K562 (cell line): ENCODE results near the gene FKBP8. TPM values are rescaled to one million over a fixed set of nuclear protein-coding genes. Genes with fewer than 3 reads are reported as not detected.

Experiments
- ADNP ChIP-seq: fragments of 200-800 bp; sonication (Bioruptor generic); IDR thresholded peaks from 2 replicates; pipeline ENCODE4 v1.6.1; 2016; ENCODE audit warnings: missing genetic modification characterization, missing compliant biosample characterization
- CBX2 ChIP-seq: fragments of 200-600 bp; sonication (generic); IDR thresholded peaks from one replicate; pipeline ENCODE4 v1.6.1; 2012; ENCODE audit warnings: mild to moderate bottlenecking, low read length, inconsistent platforms; ENCODE audit not compliant: insufficient read depth, poor library complexity, severe bottlenecking
- CC2D1A ChIP-seq: fragments of 450-650 bp; IDR thresholded peaks from 2 replicates; pipeline ENCODE4 v1.6.1; 2017; ENCODE audit warnings: mild to moderate bottlenecking
- FOXK2 ChIP-seq, 2 experiments: fragments of 450-650 bp; IDR thresholded peaks in 1 of 2; conservative IDR thresholded peaks in 1 of 2; 2 replicates each; pipeline ENCODE4 v1.6.1; 2016; ENCODE audit warnings: low read depth in 2 of 2, mild to moderate bottlenecking in 1 of 2
- FUS ChIP-seq: fragments of 200-400 bp; formaldehyde crosslinking; optimal IDR thresholded peaks from 2 replicates; pipeline ENCODE3; 2017; ENCODE audit warnings: low read depth, low read length
- HINFP ChIP-seq: fragments of 450-650 bp; conservative IDR thresholded peaks from 2 replicates; pipeline ENCODE4 v1.6.1; 2016; ENCODE audit warnings: missing genetic modification characterization, low read depth, mild to moderate bottlenecking, control low read depth, missing compliant biosample characterization
- KLF6 ChIP-seq: fragments of 250-450 bp; sonication (Bioruptor Pico); IDR thresholded peaks from 2 replicates; pipeline ENCODE4 v1.4.0; 2020; ENCODE audit warnings: mild to moderate bottlenecking, moderate library complexity, borderline replicate concordance
- PHB ChIP-seq: fragments of 250-450 bp; sonication (Bioruptor Pico); IDR thresholded peaks from 2 replicates; pipeline ENCODE4 v1.5.0; 2021
- POLR2H ChIP-seq: IDR thresholded peaks from 2 replicates; pipeline ENCODE4 v1.6.1; 2016; ENCODE audit warnings: missing genetic modification characterization, low read depth, mild to moderate bottlenecking, control low read depth, missing compliant biosample characterization, moderate library complexity
- RCOR1 ChIP-seq, 2 experiments: IDR thresholded peaks; 2 replicates each; pipeline ENCODE4 v1.6.1; 2012; ENCODE audit warnings: low read depth in 2 of 2, low read length in 2 of 2, borderline replicate concordance in 1 of 2, improper control_type of control experiment in 1 of 2
- SNIP1 ChIP-seq: fragments of 450-650 bp; IDR thresholded peaks from 2 replicates; pipeline ENCODE4 v1.7.1; 2017; ENCODE audit warnings: low read depth, mild to moderate bottlenecking
- SREBF2 ChIP-seq: sonication (generic); formaldehyde crosslinking; IDR thresholded peaks from 2 replicates; pipeline ENCODE4 v1.4.0; 2020; ENCODE audit warnings: mild to moderate bottlenecking, missing genetic modification reagents
- TCF7 ChIP-seq: sonication (generic); IDR thresholded peaks from 2 replicates; pipeline ENCODE4 v1.6.1; 2016; ENCODE audit warnings: antibody characterized with exemption, borderline replicate concordance
- ZBTB9 ChIP-seq: fragments of 450-650 bp; formaldehyde crosslinking; IDR thresholded peaks from 2 replicates; pipeline ENCODE4 v1.4.0; 2020; ENCODE audit warnings: mild to moderate bottlenecking, moderate library complexity
- ZNF398 ChIP-seq: fragments of 250-450 bp; sonication (Bioruptor Pico); IDR thresholded peaks from 2 replicates; pipeline ENCODE4 v1.8.0; 2021; ENCODE audit warnings: moderate library complexity, mild to moderate bottlenecking, inconsistent platforms
- ZNF589 ChIP-seq: fragments of 200-800 bp; sonication (Bioruptor generic); IDR thresholded peaks from 2 replicates; pipeline ENCODE4 v1.6.1; 2016; ENCODE audit warnings: low read depth, missing genetic modification characterization, missing compliant biosample characterization
- polyA plus RNA-seq, 8 experiments: library from polyadenylated mRNA; depleted of rRNA in 4 of 8; stranded (reverse) in 5 of 8; unstranded in 3 of 8; fragments of >200 nt; fragmentation: Nextera tagmentation in 2 of 8; fragmentation: Illumina TruSeq in 1 of 8; extraction: Ambion mirVana in 2 of 8; extraction: Trizol in 1 of 8; gene quantifications; 2 replicates each; pipeline versions ENCODE4 v1.2.1 to v1.2.3, GENCODE V29; 2011 to 2014; ENCODE audit warnings: inconsistent platforms in 1 of 8, missing spikeins in 1 of 8
- total RNA-seq, 7 experiments: library from RNA; depleted of rRNA in 6 of 7; stranded (reverse); fragments of >200 nt in 6 of 7; fragmentation: Illumina TruSeq in 2 of 7; extraction: Trizol in 2 of 7; gene quantifications; 2 replicates each; pipeline versions ENCODE4 v1.2.1 to v1.2.3, GENCODE V29; 2011 to 2021; ENCODE audit warnings: low replicate concordance in 1 of 7
- TF ChIP-seq, protein P1 (sequence below), 2 experiments: fragments of 200-800 bp in 1 of 2; sonication (Bioruptor generic) in 1 of 2; sonication (generic) in 1 of 2; formaldehyde crosslinking in 1 of 2; IDR thresholded peaks in 1 of 2; conservative IDR thresholded peaks in 1 of 2; 2 replicates each; pipeline versions ENCODE4 v1.5.0 to v1.6.1; 2016 to 2020; ENCODE audit warnings: missing compliant biosample characterization in 1 of 2, missing genetic modification characterization in 1 of 2, missing genetic modification reagents in 1 of 2
- TF ChIP-seq, protein P2 (sequence below): fragments of 450-650 bp; formaldehyde crosslinking; IDR thresholded peaks from 2 replicates; pipeline ENCODE4 v1.4.0; 2020; ENCODE audit warnings: mild to moderate bottlenecking, moderate library complexity

FKBP8 gene
- total and polyA plus RNA-seq, 9 of the 15 experiments (the other 6 are each of a cell fraction or from before 2014, with no cell fraction given): 0.46 to 236 (median 104) TPM

- no peak for TF ChIP-seq HINFP (tag)
- TF ChIP-seq POLR2H (tag): no peak; the same call in 1 of the 2 replicates
- TF ChIP-seq ZNF398 (CRISPR knock-in tag): no peak
- TF ChIP-seq PHB (CRISPR knock-in tag): 0 out of 2 replicates have a peak, but pooled peaks have one; percentile 63
- TF ChIP-seq CC2D1A: peak; percentile 97
- TF ChIP-seq, protein P1, sequence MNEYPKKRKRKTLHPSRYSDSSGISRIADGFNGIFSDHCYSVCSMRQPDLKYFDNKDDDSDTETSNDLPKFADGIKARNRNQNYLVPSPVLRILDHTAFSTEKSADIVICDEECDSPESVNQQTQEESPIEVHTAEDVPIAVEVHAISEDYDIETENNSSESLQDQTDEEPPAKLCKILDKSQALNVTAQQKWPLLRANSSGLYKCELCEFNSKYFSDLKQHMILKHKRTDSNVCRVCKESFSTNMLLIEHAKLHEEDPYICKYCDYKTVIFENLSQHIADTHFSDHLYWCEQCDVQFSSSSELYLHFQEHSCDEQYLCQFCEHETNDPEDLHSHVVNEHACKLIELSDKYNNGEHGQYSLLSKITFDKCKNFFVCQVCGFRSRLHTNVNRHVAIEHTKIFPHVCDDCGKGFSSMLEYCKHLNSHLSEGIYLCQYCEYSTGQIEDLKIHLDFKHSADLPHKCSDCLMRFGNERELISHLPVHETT (CRISPR knock-in tag; conservative IDR thresholded peaks at IDR 0.05 in 1 of 2, IDR thresholded peaks at IDR 0.05 in 1 of 2): peak in 1 of 2 experiments; percentile 79; a peak in 2 of 4 replicates
- TF ChIP-seq SREBF2: no peak
- TF ChIP-seq TCF7: peak; percentile 84; the same call in 1 of the 2 replicates
- TF ChIP-seq SNIP1: no peak
- TF ChIP-seq ADNP (tag): peak; percentile 69; the same call in 1 of the 2 replicates
- TF ChIP-seq ZNF589 (CRISPR knock-in tag): no peak; the same call in 1 of the 2 replicates
- TF ChIP-seq CBX2: no peak
- no peak; a peak in 3 of 4 replicates for TF ChIP-seq FOXK2 (conservative IDR thresholded peaks at IDR 0.05 in 1 of 2, IDR thresholded peaks at IDR 0.05 in 1 of 2; ENCODE audit: low read depth in 2 of 2)
- TF ChIP-seq RCOR1 (IDR thresholded peaks at IDR 0.05; ENCODE audit: borderline replicate concordance in 1 of 2, low read depth in 2 of 2, low read length in 2 of 2): peak in 1 of 2 experiments; percentile 91; a peak in 3 of 4 replicates
- TF ChIP-seq KLF6: no peak; the same call in 1 of the 2 replicates
- TF ChIP-seq, protein P2, sequence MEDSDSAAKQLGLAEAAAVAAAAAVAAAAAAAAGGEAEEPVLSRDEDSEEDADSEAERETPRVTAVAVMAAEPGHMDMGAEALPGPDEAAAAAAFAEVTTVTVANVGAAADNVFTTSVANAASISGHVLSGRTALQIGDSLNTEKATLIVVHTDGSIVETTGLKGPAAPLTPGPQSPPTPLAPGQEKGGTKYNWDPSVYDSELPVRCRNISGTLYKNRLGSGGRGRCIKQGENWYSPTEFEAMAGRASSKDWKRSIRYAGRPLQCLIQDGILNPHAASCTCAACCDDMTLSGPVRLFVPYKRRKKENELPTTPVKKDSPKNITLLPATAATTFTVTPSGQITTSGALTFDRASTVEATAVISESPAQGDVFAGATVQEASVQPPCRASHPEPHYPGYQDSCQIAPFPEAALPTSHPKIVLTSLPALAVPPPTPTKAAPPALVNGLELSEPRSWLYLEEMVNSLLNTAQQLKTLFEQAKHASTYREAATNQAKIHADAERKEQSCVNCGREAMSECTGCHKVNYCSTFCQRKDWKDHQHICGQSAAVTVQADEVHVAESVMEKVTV (CRISPR knock-in tag): no peak
- no peak for TF ChIP-seq FUS
- no peak for TF ChIP-seq ZBTB9 (CRISPR knock-in tag)
These were observed 572 bp upstream of the FKBP8 start (continued) for GRCh38 chr19:18543814-18544475.
